HUES64 (cell line): ENCODE measurements around the gene EPHB6.

ENCODE experiments used
- H3K27ac ChIP-seq: 2 replicates; pipeline ENCODE4 v1.7.0; 2013; ENCODE audit warnings: low read depth, low read length, inconsistent platforms
- H3K27me3 ChIP-seq: 2 replicates; pipeline ENCODE4 v1.6.1; 2013; ENCODE audit warnings: mild to moderate bottlenecking, low read length; ENCODE audit not compliant: insufficient read depth
- H3K36me3 ChIP-seq: 2 replicates; pipeline ENCODE4 v1.6.1; 2013; ENCODE audit warnings: mild to moderate bottlenecking, low read length; ENCODE audit not compliant: insufficient read depth
- H3K4me1 ChIP-seq: 2 replicates; pipeline ENCODE4 v1.6.1; 2013; ENCODE audit warnings: mild to moderate bottlenecking, low read length, moderate library complexity; ENCODE audit not compliant: insufficient read depth
- H3K4me3 ChIP-seq: 2 replicates; pipeline ENCODE4 v1.5.1; 2013; ENCODE audit warnings: mild to moderate bottlenecking, low read length, moderate library complexity
- H3K9ac ChIP-seq: 2 replicates; pipeline ENCODE4 v1.6.1; 2013; ENCODE audit warnings: mild to moderate bottlenecking, low read depth, low read length
- H3K9me3 ChIP-seq: 2 replicates; pipeline ENCODE4 v1.6.1; 2013; ENCODE audit warnings: low read depth, low read length; ENCODE audit not compliant: insufficient read depth
- WGBS: fragments of 150-250, 120-280 bp; methylation state at CpG from one replicate; pipeline ENCODE4 v1.1.7; 2013; ENCODE audit warnings: missing lambda C conversion rate; 5-methylcytosine and 5-hydroxymethylcytosine counted together

The EPHB6 gene

GRCh38 chr7:142894112-142894984, 39.5 kb downstream of the EPHB6 start:
- no peaks in the 10 kb centered on the region for H3K36me3 ChIP-seq

GRCh38 chr7:142894985-142895593, 40.2 kb downstream of the EPHB6 start:
- H3K36me3 ChIP-seq: no peaks in the 10 kb centered on the region
- 93% methylated on average over 6 of the region's 6 CpGs for WGBS
- H3K4me3 ChIP-seq: no peak overlapping the region
- H3K27me3 ChIP-seq: no peaks in the 10 kb centered on the region
- H3K9me3 ChIP-seq: no peaks in the 10 kb centered on the region
- H3K27ac ChIP-seq: no peak overlapping the region
- H3K9ac ChIP-seq: no peak overlapping the region
- H3K4me1 ChIP-seq: peaks cover 7% of the 10 kb centered on the region; the same call in 1 of the 2 replicates

More at GRCh38 chr7:142894112-142894984, 39.5 kb downstream of the EPHB6 start:
- no peak overlapping the region for H3K9ac ChIP-seq
- no peak overlapping the region for H3K4me3 ChIP-seq
- H3K27ac ChIP-seq: no peak overlapping the region
- peaks cover 7% of the 10 kb centered on the region; the same call in 1 of the 2 replicates for H3K4me1 ChIP-seq
- no peaks in the 10 kb centered on the region for H3K27me3 ChIP-seq
- WGBS: 88% methylated on average over 12 of the region's 12 CpGs
- H3K9me3 ChIP-seq: no peaks in the 10 kb centered on the region

- H3K27me3 ChIP-seq: no peaks in the 10 kb centered on the region
- no peak overlapping the region for H3K27ac ChIP-seq
- H3K9me3 ChIP-seq: no peaks in the 10 kb centered on the region
- H3K4me3 ChIP-seq: no peak overlapping the region
- H3K36me3 ChIP-seq: no peaks in the 10 kb centered on the region
- WGBS: 97% methylated on average over 3 of the region's 3 CpGs
- no peak overlapping the region for H3K9ac ChIP-seq
- peaks cover 7% of the 10 kb centered on the region; the same call in 1 of the 2 replicates for H3K4me1 ChIP-seq
Observed at GRCh38 chr7:142896151-142896550, 41.3 kb downstream of the EPHB6 start.

- H3K4me1 ChIP-seq: peaks cover 7% of the 10 kb centered on the region; the same call in 1 of the 2 replicates
- H3K9me3 ChIP-seq: no peaks in the 10 kb centered on the region
- WGBS: 100% methylated on average over 1 of the region's 3 CpGs
Observed at GRCh38 chr7:142896741-142897379, 42.0 kb downstream of the EPHB6 start.

GRCh38 chr7:142897691-142898090, 42.8 kb downstream of the EPHB6 start:
- Histone ChIP-seq H3K9ac (no peak overlapping the region), H3K27ac (no peak overlapping the region), H3K4me3 (no peak overlapping the region), H3K4me1 (peaks cover 7% of the 10 kb centered on the region; the same call in 1 of the 2 replicates), H3K9me3 (no peaks in the 10 kb centered on the region), H3K36me3 (no peaks in the 10 kb centered on the region), H3K27me3 (no peaks in the 10 kb centered on the region)
- WGBS: 93% methylated on average over 7 of the region's 7 CpGs

More at GRCh38 chr7:142896741-142897379, 42.0 kb downstream of the EPHB6 start:
- H3K27me3 ChIP-seq: no peaks in the 10 kb centered on the region
- no peak overlapping the region for H3K4me3 ChIP-seq
- H3K9ac ChIP-seq: no peak overlapping the region
- H3K36me3 ChIP-seq: no peaks in the 10 kb centered on the region
- no peak overlapping the region for H3K27ac ChIP-seq

- Histone ChIP-seq H3K36me3 (no peaks in the 10 kb centered on the region), H3K4me3 (no peak overlapping the region), H3K9me3 (0 out of 2 replicates have a peak, but pooled peaks cover under 1% of the 10 kb centered on the region), H3K27ac (no peak overlapping the region), H3K4me1 (peaks cover 7% of the 10 kb centered on the region; the same call in 1 of the 2 replicates), H3K27me3 (no peaks in the 10 kb centered on the region), H3K9ac (no peak overlapping the region)
- 95% methylated on average over 3 of the region's 3 CpGs for WGBS
Observed at GRCh38 chr7:142898377-142899170, 43.7 kb downstream of the EPHB6 start.

- no peak overlapping the region for H3K9ac ChIP-seq
- peaks cover 12% of the 10 kb centered on the region for H3K9me3 ChIP-seq
- no peak overlapping the region for H3K4me3 ChIP-seq
- H3K27ac ChIP-seq: no peak overlapping the region
- no peaks in the 10 kb centered on the region for H3K36me3 ChIP-seq
- WGBS: 91% methylated on average over 3 of the region's 3 CpGs
- H3K4me1 ChIP-seq: peaks cover 7% of the 10 kb centered on the region; the same call in 1 of the 2 replicates
- no peaks in the 10 kb centered on the region for H3K27me3 ChIP-seq
Observed at GRCh38 chr7:142899661-142900060, 44.8 kb downstream of the EPHB6 start.

- Histone ChIP-seq H3K9me3 (peaks cover 31% of the 10 kb centered on the region), H3K4me3 (no peak overlapping the region), H3K9ac (no peak overlapping the region), H3K27ac (no peak overlapping the region), H3K27me3 (no peaks in the 10 kb centered on the region), H3K36me3 (no peaks in the 10 kb centered on the region), H3K4me1 (peaks cover 7% of the 10 kb centered on the region; the same call in 1 of the 2 replicates)
- 79% methylated on average over 15 of the region's 15 CpGs for WGBS
Observed at GRCh38 chr7:142901426-142902259, 46.8 kb downstream of the EPHB6 start.

- no peak overlapping the region for H3K9ac ChIP-seq
- no peak overlapping the region for H3K27ac ChIP-seq
- H3K27me3 ChIP-seq: no peaks in the 10 kb centered on the region
- H3K36me3 ChIP-seq: no peaks in the 10 kb centered on the region
- no peaks in the 10 kb centered on the region for H3K4me1 ChIP-seq
- peaks cover 35% of the 10 kb centered on the region for H3K9me3 ChIP-seq
- no peak overlapping the region for H3K4me3 ChIP-seq
Observed at GRCh38 chr7:142904128-142904527, 49.3 kb downstream of the EPHB6 start.

- Histone ChIP-seq H3K4me3 (no peak overlapping the region), H3K4me1 (no peaks in the 10 kb centered on the region), H3K9ac (no peak overlapping the region), H3K27ac (no peak overlapping the region), H3K27me3 (no peaks in the 10 kb centered on the region), H3K9me3 (peaks cover 35% of the 10 kb centered on the region), H3K36me3 (no peaks in the 10 kb centered on the region)
- 79% methylated on average over 2 of the region's 2 CpGs for WGBS
Observed at GRCh38 chr7:142905759-142906158, 50.9 kb downstream of the EPHB6 start.
